HepG2 (cell line): Measurements from ENCODE around the gene SRRM3. TPM values are rescaled to one million over a fixed set of nuclear protein-coding genes. Genes with fewer than 3 reads are reported as not detected.

Experiments used
- CCDC6 ChIP-seq: sonication (generic); formaldehyde crosslinking; IDR thresholded peaks from 2 replicates; pipeline ENCODE4 v1.8.1; 2022; ENCODE audit warnings: mild to moderate bottlenecking, missing genetic modification reagents, moderate library complexity
- ISL2 ChIP-seq: sonication (generic); formaldehyde crosslinking; IDR thresholded peaks from 2 replicates; pipeline ENCODE4 v1.5.0; 2020; ENCODE audit warnings: missing genetic modification reagents
- KAT8 ChIP-seq: IDR thresholded peaks from 2 replicates; pipeline ENCODE4 v1.6.1; 2016; ENCODE audit warnings: missing genetic modification reagents, missing compliant biosample characterization
- NFKBIZ ChIP-seq: IDR thresholded peaks from 2 replicates; pipeline ENCODE4 v1.6.1; 2018; ENCODE audit warnings: missing genetic modification reagents, missing compliant biosample characterization
- NKX3-1 ChIP-seq: sonication (generic); formaldehyde crosslinking; IDR thresholded peaks from 2 replicates; pipeline ENCODE4 v1.5.0; 2020; ENCODE audit warnings: missing genetic modification reagents
- POLR2G ChIP-seq: fragments of 200-400 bp; formaldehyde crosslinking; IDR thresholded peaks from 2 replicates; pipeline ENCODE4 v1.6.1; 2018; ENCODE audit warnings: mild to moderate bottlenecking, low read depth, low read length, moderate library complexity
- RAD21 ChIP-seq: fragments of 450-650 bp; formaldehyde crosslinking; IDR thresholded peaks from 2 replicates; pipeline ENCODE4 v1.5.0; 2020; ENCODE audit warnings: mild to moderate bottlenecking
- SAFB2 ChIP-seq: sonication (generic); formaldehyde crosslinking; IDR thresholded peaks from 2 replicates; pipeline ENCODE4 v1.5.1; 2020; ENCODE audit warnings: missing genetic modification reagents, low read depth, mild to moderate bottlenecking, borderline replicate concordance
- SIX4 ChIP-seq: sonication (generic); formaldehyde crosslinking; IDR thresholded peaks from 2 replicates; pipeline ENCODE4 v1.4.0; 2020; ENCODE audit warnings: missing genetic modification reagents
- SMARCC2 ChIP-seq: fragments of 450-650 bp; IDR thresholded peaks from 2 replicates; pipeline ENCODE4 v1.6.1; 2017; ENCODE audit warnings: antibody characterized with exemption, mild to moderate bottlenecking
- TEAD2 ChIP-seq: sonication (generic); formaldehyde crosslinking; IDR thresholded peaks from 2 replicates; pipeline ENCODE4 v1.9.0; 2021; ENCODE audit warnings: missing genetic modification reagents
- TP53 ChIP-seq: sonication (generic); formaldehyde crosslinking; conservative IDR thresholded peaks from 2 replicates; pipeline ENCODE4 v1.4.0; 2020; ENCODE audit warnings: missing genetic modification reagents
- U2AF1 ChIP-seq: fragments of 200-400 bp; formaldehyde crosslinking; optimal IDR thresholded peaks from 2 replicates; pipeline ENCODE3; 2017; ENCODE audit warnings: mild to moderate bottlenecking, low read depth, low read length
- ZNF124 ChIP-seq: sonication (generic); formaldehyde crosslinking; IDR thresholded peaks from 2 replicates; pipeline ENCODE4 v1.4.0; 2020; ENCODE audit warnings: missing genetic modification reagents
- ZNF205 ChIP-seq: IDR thresholded peaks from 2 replicates; pipeline ENCODE4 v1.6.1; 2018; ENCODE audit warnings: missing biosample characterization, missing genetic modification reagents
- ZNF329 ChIP-seq: sonication (generic); formaldehyde crosslinking; IDR thresholded peaks from 2 replicates; pipeline ENCODE4 v1.9.0; 2021; ENCODE audit warnings: low read depth, mild to moderate bottlenecking, missing genetic modification reagents
- ZNF44 ChIP-seq: sonication (generic); formaldehyde crosslinking; IDR thresholded peaks from 2 replicates; pipeline ENCODE4 v1.5.1; 2020; ENCODE audit warnings: mild to moderate bottlenecking, missing genetic modification reagents
- ZNF543 ChIP-seq: sonication (generic); formaldehyde crosslinking; IDR thresholded peaks from 2 replicates; pipeline ENCODE4 v1.4.0; 2020; ENCODE audit warnings: mild to moderate bottlenecking, missing genetic modification reagents
- ZNF607 ChIP-seq: sonication (generic); formaldehyde crosslinking; IDR thresholded peaks from 2 replicates; pipeline ENCODE4 v1.5.1; 2020; ENCODE audit warnings: missing genetic modification reagents, mild to moderate bottlenecking, borderline replicate concordance
- ZNF616 ChIP-seq: sonication (generic); formaldehyde crosslinking; IDR thresholded peaks from 2 replicates; pipeline ENCODE4 v1.5.0; 2020; ENCODE audit warnings: low read depth, mild to moderate bottlenecking, missing genetic modification reagents
- ZNF772 ChIP-seq: sonication (generic); formaldehyde crosslinking; IDR thresholded peaks from 2 replicates; pipeline ENCODE4 v1.5.0; 2020; ENCODE audit warnings: mild to moderate bottlenecking, missing genetic modification reagents
- ZSCAN21 ChIP-seq: sonication (generic); formaldehyde crosslinking; IDR thresholded peaks from 2 replicates; pipeline ENCODE4 v1.8.0; 2022; ENCODE audit warnings: mild to moderate bottlenecking, missing genetic modification reagents, moderate library complexity, borderline replicate concordance
- ZSCAN25 ChIP-seq: sonication (generic); formaldehyde crosslinking; IDR thresholded peaks from 2 replicates; pipeline ENCODE4 v1.8.0; 2022; ENCODE audit warnings: mild to moderate bottlenecking, missing genetic modification reagents
- polyA plus RNA-seq, 8 experiments: library from polyadenylated mRNA; depleted of rRNA in 3 of 8; stranded (reverse) in 7 of 8; unstranded in 1 of 8; fragments of >200 nt; fragmentation: Illumina TruSeq in 4 of 8; extraction: Trizol in 4 of 8; gene quantifications; 2 replicates each; pipeline versions ENCODE4 v1.2.1 to v1.2.3, GENCODE V29; 2011 to 2016; ENCODE audit warnings: low read depth in 4 of 8, missing spikeins in 1 of 8, mixed read lengths in 1 of 8; ENCODE audit not compliant: insufficient read depth in 1 of 8
- total RNA-seq, 5 experiments: library from RNA; depleted of rRNA; stranded (reverse); fragments of >200 nt; fragmentation: Illumina TruSeq; extraction: Trizol; gene quantifications; 2 replicates each; pipeline ENCODE4 v1.2.3, GENCODE V29; 2016; ENCODE audit warnings: low read depth in 1 of 5
- TF ChIP-seq, protein P1 (sequence below): conservative IDR thresholded peaks from 2 replicates; pipeline ENCODE4 v1.6.1; 2018; ENCODE audit warnings: missing genetic modification reagents
- TF ChIP-seq, protein P2 (sequence below): sonication (generic); formaldehyde crosslinking; IDR thresholded peaks from 2 replicates; pipeline ENCODE4 v1.8.0; 2022; ENCODE audit warnings: mild to moderate bottlenecking, missing genetic modification reagents
- TF ChIP-seq, protein P3 (sequence below): sonication (generic); formaldehyde crosslinking; IDR thresholded peaks from 2 replicates; pipeline ENCODE4 v1.4.0; 2020; ENCODE audit warnings: missing genetic modification reagents
- TF ChIP-seq, protein P4 (sequence below): sonication (generic); formaldehyde crosslinking; IDR thresholded peaks from 2 replicates; pipeline ENCODE4 v1.4.0; 2020; ENCODE audit warnings: missing genetic modification reagents

Gene SRRM3
- total and polyA plus RNA-seq, 2 of the 13 experiments (the other 11 are each of a cell fraction or from before 2014, with no cell fraction given): 0.13 to 0.54 TPM

DNA sequence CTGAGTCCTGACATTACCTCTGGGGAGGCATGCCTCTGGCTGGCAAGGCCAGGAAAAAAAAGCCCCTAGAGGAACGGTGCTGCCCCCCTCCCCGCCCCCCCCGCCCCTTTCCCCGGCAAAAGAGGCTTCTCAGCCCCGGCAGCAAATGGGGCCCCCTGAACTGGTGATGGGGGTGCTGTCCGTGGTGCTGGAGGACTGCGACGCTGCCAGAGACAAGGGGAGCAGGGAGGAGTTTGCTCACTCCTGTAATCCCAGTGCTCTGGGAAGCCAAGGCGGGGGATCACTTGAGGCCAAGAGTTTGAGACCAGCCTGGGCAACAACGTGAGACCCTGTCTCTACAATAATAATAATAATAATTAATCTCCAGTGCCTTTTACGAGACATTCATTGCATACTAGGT, 23.7 kb downstream of the SRRM3 start (continued):
- TF ChIP-seq ZNF543 (CRISPR knock-in tag) (no peak), SAFB2 (CRISPR knock-in tag) (no peak), KAT8 (no peak), U2AF1 (no peak), ZNF772 (CRISPR knock-in tag) (no peak), ZSCAN25 (CRISPR knock-in tag) (peak; percentile 35; the same call in 1 of the 2 replicates), ZNF205 (CRISPR knock-in tag) (no peak), CCDC6 (CRISPR knock-in tag) (no peak), ZNF124 (CRISPR knock-in tag) (no peak), SIX4 (peak; percentile 50; the same call in 1 of the 2 replicates), ISL2 (no peak), POLR2G (no peak), TEAD2 (CRISPR knock-in tag) (no peak), TP53 (CRISPR knock-in tag) (no peak), ZSCAN21 (0 out of 2 replicates have a peak, but pooled peaks have one; percentile 46), NFKBIZ (CRISPR knock-in tag) (no peak), ZNF607 (CRISPR knock-in tag) (no peak), RAD21 (CRISPR knock-in tag) (no peak), NKX3-1 (CRISPR knock-in tag) (no peak), ZNF329 (CRISPR knock-in tag) (0 out of 2 replicates have a peak, but pooled peaks have one; percentile 39), SMARCC2 (no peak), ZNF44 (CRISPR knock-in tag) (no peak), ZNF616 (CRISPR knock-in tag) (no peak)
- TF ChIP-seq, protein P1, sequence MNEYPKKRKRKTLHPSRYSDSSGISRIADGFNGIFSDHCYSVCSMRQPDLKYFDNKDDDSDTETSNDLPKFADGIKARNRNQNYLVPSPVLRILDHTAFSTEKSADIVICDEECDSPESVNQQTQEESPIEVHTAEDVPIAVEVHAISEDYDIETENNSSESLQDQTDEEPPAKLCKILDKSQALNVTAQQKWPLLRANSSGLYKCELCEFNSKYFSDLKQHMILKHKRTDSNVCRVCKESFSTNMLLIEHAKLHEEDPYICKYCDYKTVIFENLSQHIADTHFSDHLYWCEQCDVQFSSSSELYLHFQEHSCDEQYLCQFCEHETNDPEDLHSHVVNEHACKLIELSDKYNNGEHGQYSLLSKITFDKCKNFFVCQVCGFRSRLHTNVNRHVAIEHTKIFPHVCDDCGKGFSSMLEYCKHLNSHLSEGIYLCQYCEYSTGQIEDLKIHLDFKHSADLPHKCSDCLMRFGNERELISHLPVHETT (CRISPR knock-in tag): no peak
- TF ChIP-seq, protein P2, sequence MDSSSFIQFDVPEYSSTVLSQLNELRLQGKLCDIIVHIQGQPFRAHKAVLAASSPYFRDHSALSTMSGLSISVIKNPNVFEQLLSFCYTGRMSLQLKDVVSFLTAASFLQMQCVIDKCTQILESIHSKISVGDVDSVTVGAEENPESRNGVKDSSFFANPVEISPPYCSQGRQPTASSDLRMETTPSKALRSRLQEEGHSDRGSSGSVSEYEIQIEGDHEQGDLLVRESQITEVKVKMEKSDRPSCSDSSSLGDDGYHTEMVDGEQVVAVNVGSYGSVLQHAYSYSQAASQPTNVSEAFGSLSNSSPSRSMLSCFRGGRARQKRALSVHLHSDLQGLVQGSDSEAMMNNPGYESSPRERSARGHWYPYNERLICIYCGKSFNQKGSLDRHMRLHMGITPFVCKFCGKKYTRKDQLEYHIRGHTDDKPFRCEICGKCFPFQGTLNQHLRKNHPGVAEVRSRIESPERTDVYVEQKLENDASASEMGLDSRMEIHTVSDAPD: no peak
- TF ChIP-seq, protein P3, sequence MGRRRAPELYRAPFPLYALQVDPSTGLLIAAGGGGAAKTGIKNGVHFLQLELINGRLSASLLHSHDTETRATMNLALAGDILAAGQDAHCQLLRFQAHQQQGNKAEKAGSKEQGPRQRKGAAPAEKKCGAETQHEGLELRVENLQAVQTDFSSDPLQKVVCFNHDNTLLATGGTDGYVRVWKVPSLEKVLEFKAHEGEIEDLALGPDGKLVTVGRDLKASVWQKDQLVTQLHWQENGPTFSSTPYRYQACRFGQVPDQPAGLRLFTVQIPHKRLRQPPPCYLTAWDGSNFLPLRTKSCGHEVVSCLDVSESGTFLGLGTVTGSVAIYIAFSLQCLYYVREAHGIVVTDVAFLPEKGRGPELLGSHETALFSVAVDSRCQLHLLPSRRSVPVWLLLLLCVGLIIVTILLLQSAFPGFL (CRISPR knock-in tag): no peak
- TF ChIP-seq, protein P4, sequence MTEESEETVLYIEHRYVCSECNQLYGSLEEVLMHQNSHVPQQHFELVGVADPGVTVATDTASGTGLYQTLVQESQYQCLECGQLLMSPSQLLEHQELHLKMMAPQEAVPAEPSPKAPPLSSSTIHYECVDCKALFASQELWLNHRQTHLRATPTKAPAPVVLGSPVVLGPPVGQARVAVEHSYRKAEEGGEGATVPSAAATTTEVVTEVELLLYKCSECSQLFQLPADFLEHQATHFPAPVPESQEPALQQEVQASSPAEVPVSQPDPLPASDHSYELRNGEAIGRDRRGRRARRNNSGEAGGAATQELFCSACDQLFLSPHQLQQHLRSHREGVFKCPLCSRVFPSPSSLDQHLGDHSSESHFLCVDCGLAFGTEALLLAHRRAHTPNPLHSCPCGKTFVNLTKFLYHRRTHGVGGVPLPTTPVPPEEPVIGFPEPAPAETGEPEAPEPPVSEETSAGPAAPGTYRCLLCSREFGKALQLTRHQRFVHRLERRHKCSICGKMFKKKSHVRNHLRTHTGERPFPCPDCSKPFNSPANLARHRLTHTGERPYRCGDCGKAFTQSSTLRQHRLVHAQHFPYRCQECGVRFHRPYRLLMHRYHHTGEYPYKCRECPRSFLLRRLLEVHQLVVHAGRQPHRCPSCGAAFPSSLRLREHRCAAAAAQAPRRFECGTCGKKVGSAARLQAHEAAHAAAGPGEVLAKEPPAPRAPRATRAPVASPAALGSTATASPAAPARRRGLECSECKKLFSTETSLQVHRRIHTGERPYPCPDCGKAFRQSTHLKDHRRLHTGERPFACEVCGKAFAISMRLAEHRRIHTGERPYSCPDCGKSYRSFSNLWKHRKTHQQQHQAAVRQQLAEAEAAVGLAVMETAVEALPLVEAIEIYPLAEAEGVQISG (CRISPR knock-in tag): peak; percentile 81
